GM23338 (cell line): ENCODE results near the gene GATAD2A. TPM values are rescaled to one million over a fixed set of nuclear protein-coding genes. Genes with fewer than 3 reads are reported as not detected.
"Not testable (repeated sequence)": the region's sequence is repeated elsewhere in the genome, so short reads cannot be mapped to it uniquely, and the experiment has no call there.

Experiments used
- ATAC-seq: fragments of 200-7000 bp; cut with Tn5 transposase; 3 replicates; pipeline ENCODE4 v1.9.1; 2020
- DNase-seq: peaks from one replicate; pipeline ENCODE4 v3.0.0-alpha.2; 2015; ENCODE audit warnings: low spot score
- H2AFZ ChIP-seq: fragments of 200-600 bp; sonication (generic); 2 replicates; pipeline ENCODE4 v1.8.0; 2016; ENCODE audit warnings: antibody characterized with exemption, mild to moderate bottlenecking, moderate library complexity
- H3F3A ChIP-seq: fragments of 200-600 bp; sonication (generic); replicated peaks from 2 replicates; pipeline ENCODE4 v1.8.0; 2017; ENCODE audit warnings: antibody characterized with exemption, mixed run types, low read depth
- H3K27ac ChIP-seq: fragments of 200-600 bp; sonication (generic); 2 replicates; pipeline ENCODE4 v1.6.1; 2016; ENCODE audit warnings: low read depth
- H3K27me3 ChIP-seq: fragments of 200-600 bp; sonication (generic); 2 replicates; pipeline ENCODE4 v1.8.0; 2016; ENCODE audit warnings: mild to moderate bottlenecking, mixed run types, moderate library complexity; ENCODE audit not compliant: insufficient read depth
- H3K36me3 ChIP-seq: fragments of 200-600 bp; sonication (generic); 2 replicates; pipeline ENCODE4 v1.8.0; 2016; ENCODE audit warnings: mild to moderate bottlenecking; ENCODE audit not compliant: insufficient read depth
- H3K4me1 ChIP-seq: fragments of 200-600 bp; sonication (generic); 2 replicates; pipeline ENCODE4 v1.8.0; 2016; ENCODE audit warnings: mild to moderate bottlenecking, moderate library complexity; ENCODE audit not compliant: insufficient read depth
- H3K4me2 ChIP-seq: fragments of 200-600 bp; sonication (generic); 2 replicates; pipeline ENCODE4 v1.7.1; 2017; ENCODE audit warnings: mixed run types
- H3K4me3 ChIP-seq: fragments of 200-600 bp; sonication (generic); 2 replicates; pipeline ENCODE4 v1.6.1; 2016; ENCODE audit warnings: mixed run types
- H3K79me2 ChIP-seq: fragments of 200-600 bp; sonication (generic); replicated peaks from 2 replicates; pipeline ENCODE4 v1.8.0; 2017; ENCODE audit warnings: mild to moderate bottlenecking; ENCODE audit not compliant: insufficient read depth
- H3K9me2 ChIP-seq: fragments of 200-600 bp; sonication (generic); 2 replicates; pipeline ENCODE4 v1.8.0; 2017; ENCODE audit not compliant: insufficient read depth
- H4K20me1 ChIP-seq: fragments of 200-600 bp; sonication (generic); replicated peaks from 2 replicates; pipeline ENCODE4 v1.8.0; 2017; ENCODE audit warnings: mild to moderate bottlenecking; ENCODE audit not compliant: insufficient read depth
- H3K27ac Mint-ChIP-seq: 2 replicates; pipeline ENCODE4 v1.8.0; 2020; ENCODE audit warnings: inconsistent platforms, mild to moderate bottlenecking, moderate library complexity, mixed read lengths
- H3K27me3 Mint-ChIP-seq: 3 replicates; pipeline ENCODE4 v1.8.0; 2022; ENCODE audit warnings: low read depth, mild to moderate bottlenecking, moderate library complexity, mixed read lengths, inconsistent platforms; ENCODE audit not compliant: insufficient read depth, poor library complexity
- H3K36me3 Mint-ChIP-seq: 3 replicates; pipeline ENCODE4 v1.8.0; 2021; ENCODE audit warnings: low read depth, mild to moderate bottlenecking, inconsistent platforms, moderate library complexity, mixed read lengths
- H3K4me1 Mint-ChIP-seq: 3 replicates; pipeline ENCODE4 v1.8.0; 2020; ENCODE audit warnings: mild to moderate bottlenecking, inconsistent platforms, mixed read lengths
- H3K4me3 Mint-ChIP-seq: 3 replicates; pipeline ENCODE4 v1.8.0; 2021; ENCODE audit warnings: moderate library complexity, mild to moderate bottlenecking, inconsistent platforms, mixed read lengths
- H3K9me3 Mint-ChIP-seq: 3 replicates; pipeline ENCODE4 v1.8.0; 2020; ENCODE audit warnings: moderate library complexity, mild to moderate bottlenecking, inconsistent platforms, mixed read lengths
- CREB1 ChIP-seq: fragments of 250-450 bp; sonication (Bioruptor Pico); IDR thresholded peaks from 2 replicates; pipeline ENCODE4 v1.5.0; 2020; ENCODE audit warnings: low read depth, mild to moderate bottlenecking, moderate library complexity
- EZH2 ChIP-seq: fragments of 200-600 bp; sonication (generic); IDR thresholded peaks from one replicate; pipeline ENCODE4 v1.8.0; 2017; ENCODE audit warnings: antibody characterized with exemption, mild to moderate bottlenecking, low read depth; ENCODE audit not compliant: unreplicated experiment
- EZH2phosphoT487 ChIP-seq: fragments of 200-600 bp; sonication (generic); IDR thresholded peaks from one replicate; pipeline ENCODE4 v1.8.1; 2018; ENCODE audit warnings: antibody characterized with exemption; ENCODE audit not compliant: unreplicated experiment
- NANOG ChIP-seq: IDR thresholded peaks from 2 replicates; pipeline ENCODE4 v1.6.1; 2016; ENCODE audit warnings: antibody characterized with exemption, borderline replicate concordance
- POLR2AphosphoS5 ChIP-seq: IDR thresholded peaks from 2 replicates; pipeline ENCODE4 v1.6.1; 2016; ENCODE audit warnings: antibody characterized with exemption, low read depth
- REST ChIP-seq: IDR thresholded peaks from one replicate; pipeline ENCODE4 v1.6.1; 2018; ENCODE audit warnings: antibody characterized with exemption; ENCODE audit not compliant: unreplicated experiment
- STAT1 ChIP-seq: IDR thresholded peaks from one replicate; pipeline ENCODE4 v1.6.1; 2016; ENCODE audit warnings: antibody characterized with exemption; ENCODE audit not compliant: unreplicated experiment
- ZNF114 ChIP-seq: fragments of 250-450 bp; sonication (Bioruptor Pico); IDR thresholded peaks from 2 replicates; pipeline ENCODE4 v1.5.0; 2020; ENCODE audit warnings: mild to moderate bottlenecking, moderate library complexity
- ZNF331 ChIP-seq: fragments of 250-450 bp; sonication (Bioruptor Pico); IDR thresholded peaks from 2 replicates; pipeline ENCODE4 v1.5.0; 2020; ENCODE audit warnings: low read depth, mild to moderate bottlenecking, moderate library complexity
- ZNF462 ChIP-seq: fragments of 250-450 bp; sonication (Bioruptor Pico); IDR thresholded peaks from 2 replicates; pipeline ENCODE4 v1.5.0; 2020; ENCODE audit warnings: mild to moderate bottlenecking, moderate library complexity
- polyA plus RNA-seq: library from polyadenylated mRNA; unstranded; fragments of >200 nt; fragmentation: Nextera tagmentation; extraction: Ambion mirVana; gene quantifications from 2 replicates; pipeline ENCODE4 v1.2.1, GENCODE V29; 2016
- total RNA-seq: library from RNA; depleted of rRNA; stranded (reverse); fragments of >200 nt; shearing (Covaris generic); gene quantifications from 2 replicates; pipeline ENCODE4 v1.2.3, GENCODE V29; 2014

The GATAD2A gene
- total and polyA plus RNA-seq, 2 experiments from 2014 or later: 40.0 to 151 TPM

GRCh38 chr19:19455166-19455919, 49.9 kb downstream of the GATAD2A start:
- not testable (repeated sequence) for H3K4me3 Mint-ChIP-seq, H3K36me3 Mint-ChIP-seq, H2AFZ ChIP-seq, H3F3A ChIP-seq, ATAC-seq, H3K4me2 ChIP-seq, H3K36me3 ChIP-seq, H3K9me2 ChIP-seq, DNase-seq, H3K27ac Mint-ChIP-seq, H3K4me3 ChIP-seq, H3K9me3 Mint-ChIP-seq, H3K27ac ChIP-seq, H3K27me3 ChIP-seq
- Histone ChIP-seq H3K79me2 (peaks cover 100% of the 10 kb centered on the region), H3K4me1 (peaks cover 19% of the 10 kb centered on the region), H4K20me1 (peaks cover 59% of the 10 kb centered on the region)
- Mint-ChIP-seq H3K27me3 (peaks cover 10% of the 10 kb centered on the region), H3K4me1 (peaks cover 49% of the 10 kb centered on the region)

DNA sequence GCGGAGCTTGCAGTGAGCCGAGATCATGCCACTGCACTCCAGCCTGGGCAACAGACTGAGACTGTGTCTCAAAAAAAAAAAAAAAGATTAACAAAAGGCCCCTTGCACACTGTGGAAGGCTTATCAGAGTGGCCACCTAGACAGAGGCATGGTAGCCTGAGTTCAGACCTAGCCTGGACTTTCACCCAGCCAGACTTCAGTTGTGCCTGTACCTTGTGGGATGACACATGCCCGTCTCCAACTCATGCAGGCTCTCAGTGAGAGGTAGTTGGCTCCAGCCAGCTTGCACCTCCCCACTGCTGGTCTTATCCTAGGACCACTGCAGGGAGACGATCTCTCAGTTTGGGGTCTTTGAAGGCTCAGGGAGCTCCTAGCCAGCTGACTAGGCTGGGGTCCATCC, 52.2 kb downstream of the GATAD2A start:
- H4K20me1 ChIP-seq: peaks cover 44% of the 10 kb centered on the region
- no peaks in the 10 kb centered on the region for H3K9me2 ChIP-seq
- no peak overlapping the region for H3K4me2 ChIP-seq
- no peak for TF ChIP-seq REST
- no peak for TF ChIP-seq STAT1
- TF ChIP-seq ZNF331 (CRISPR knock-in tag): no peak
- TF ChIP-seq POLR2AphosphoS5: no peak
- no peak for TF ChIP-seq EZH2phosphoT487
- TF ChIP-seq NANOG: no peak
- no peak for TF ChIP-seq CREB1
- no peak for TF ChIP-seq EZH2
- no peak for TF ChIP-seq ZNF114 (CRISPR knock-in tag)
- TF ChIP-seq ZNF462 (CRISPR knock-in tag): no peak
- H3K4me3 ChIP-seq: no peak overlapping the region
- H3K9me3 Mint-ChIP-seq: no peaks in the 10 kb centered on the region
- no peak overlapping the region for H2AFZ ChIP-seq
- peaks cover 17% of the 10 kb centered on the region for H3F3A ChIP-seq
- H3K4me1 Mint-ChIP-seq: peaks cover 58% of the 10 kb centered on the region
- H3K27ac Mint-ChIP-seq: no peak overlapping the region
- peaks cover 100% of the 10 kb centered on the region for H3K79me2 ChIP-seq
- H3K4me3 Mint-ChIP-seq: no peak overlapping the region
- peaks cover 15% of the 10 kb centered on the region for H3K27me3 Mint-ChIP-seq
- DNase-seq (no peak), ATAC-seq (no peak)
- peaks cover 41% of the 10 kb centered on the region for H3K4me1 ChIP-seq
- peaks cover 6% of the 10 kb centered on the region; the same call in 2 of the 3 replicates for H3K36me3 Mint-ChIP-seq
- no peaks in the 10 kb centered on the region for H3K36me3 ChIP-seq
- 0 out of 2 replicates have a peak overlapping the region, but pooled peaks have one; percentile 81 for H3K27ac ChIP-seq
- no peaks in the 10 kb centered on the region for H3K27me3 ChIP-seq
